NT2/D1 (cell line): Measurements from ENCODE around the gene VPS35.

Experiments
- DNase-seq: peaks from one replicate; pipeline ENCODE4 v3.0.0-alpha.2; 2011; ENCODE audit warnings: low read depth, low spot score
- H3K27me3 ChIP-seq: 2 replicates; pipeline ENCODE4 v1.6.0; 2011; ENCODE audit warnings: mild to moderate bottlenecking; ENCODE audit not compliant: insufficient read length, insufficient read depth
- H3K36me3 ChIP-seq: 2 replicates; pipeline ENCODE4 v1.6.1; 2011; ENCODE audit warnings: mild to moderate bottlenecking, low read length, mixed read lengths; ENCODE audit not compliant: insufficient read depth, insufficient read length
- H3K4me1 ChIP-seq: 2 replicates; pipeline ENCODE4 v1.5.1; 2011; ENCODE audit not compliant: insufficient read depth, insufficient read length
- H3K4me3 ChIP-seq: 2 replicates; pipeline ENCODE4 v1.5.1; 2011; ENCODE audit warnings: low read depth; ENCODE audit not compliant: insufficient read length
- H3K9ac ChIP-seq: 2 replicates; pipeline ENCODE4 v1.6.0; 2011; ENCODE audit warnings: low read depth; ENCODE audit not compliant: insufficient read length
- H3K9me3 ChIP-seq: 2 replicates; pipeline ENCODE4 v1.5.1; 2011; ENCODE audit warnings: mild to moderate bottlenecking, low read length; ENCODE audit not compliant: insufficient read depth
- SUZ12 ChIP-seq: IDR thresholded peaks from 2 replicates; pipeline ENCODE4 v1.6.1; 2011; ENCODE audit not compliant: insufficient read length, insufficient read depth; ENCODE audit errors: extremely low read depth
- YY1 ChIP-seq: IDR thresholded peaks from 2 replicates; pipeline ENCODE4 v1.6.1; 2011; ENCODE audit not compliant: insufficient read length, insufficient read depth
- ZNF274 ChIP-seq: IDR thresholded peaks from 2 replicates; pipeline ENCODE4 v1.6.1; 2011; ENCODE audit warnings: mild to moderate bottlenecking, low read depth, low read length

The VPS35 gene

GRCh38 chr16:46651305-46651704 lies 37.7 kb downstream of the VPS35 start:
- no peak for DNase-seq
- no peaks in the 10 kb centered on the region for H3K27me3 ChIP-seq
- no peaks in the 10 kb centered on the region for H3K4me1 ChIP-seq
- TF ChIP-seq SUZ12 (no peak), YY1 (no peak), ZNF274 (no peak)
- peaks cover 9% of the 10 kb centered on the region; the same call in 1 of the 2 replicates for H3K9me3 ChIP-seq
- peaks cover 5% of the 10 kb centered on the region for H3K36me3 ChIP-seq
- no peak overlapping the region for H3K4me3 ChIP-seq
- H3K9ac ChIP-seq = no peak overlapping the region

- Histone ChIP-seq H3K4me1 (no peaks in the 10 kb centered on the region), H3K4me3 (no peak overlapping the region), H3K9me3 (peaks cover 9% of the 10 kb centered on the region; the same call in 1 of the 2 replicates), H3K27me3 (no peaks in the 10 kb centered on the region), H3K36me3 (no peaks in the 10 kb centered on the region), H3K9ac (no peak overlapping the region)
- no peak for DNase-seq
- no peak for TF ChIP-seq YY1
- TF ChIP-seq SUZ12 = no peak
- no peak for TF ChIP-seq ZNF274
Measured at GRCh38 chr16:46650254-46650623, 38.7 kb downstream of the VPS35 start.

GRCh38 chr16:46649588-46650253 lies 39.3 kb downstream of the VPS35 start:
- no peak for TF ChIP-seq SUZ12
- TF ChIP-seq YY1 = no peak
- no peak for TF ChIP-seq ZNF274
- Histone ChIP-seq H3K4me1 (no peaks in the 10 kb centered on the region), H3K27me3 (no peaks in the 10 kb centered on the region), H3K4me3 (no peak overlapping the region), H3K9me3 (peaks cover 8% of the 10 kb centered on the region; the same call in 1 of the 2 replicates), H3K9ac (no peak overlapping the region), H3K36me3 (no peaks in the 10 kb centered on the region)
- DNase-seq = no peak

GRCh38 chr16:46648656-46649055 lies 40.3 kb downstream of the VPS35 start:
- Histone ChIP-seq H3K9ac (no peak overlapping the region), H3K36me3 (no peaks in the 10 kb centered on the region), H3K9me3 (no peaks in the 10 kb centered on the region), H3K4me3 (no peak overlapping the region), H3K27me3 (no peaks in the 10 kb centered on the region), H3K4me1 (no peaks in the 10 kb centered on the region)
- DNase-seq = peak; percentile 59
- TF ChIP-seq ZNF274 = no peak
- no peak for TF ChIP-seq SUZ12
- TF ChIP-seq YY1 = no peak

- no peak overlapping the region for H3K4me3 ChIP-seq
- H3K36me3 ChIP-seq = no peaks in the 10 kb centered on the region
- no peak overlapping the region for H3K9ac ChIP-seq
- no peaks in the 10 kb centered on the region for H3K4me1 ChIP-seq
- H3K9me3 ChIP-seq = no peaks in the 10 kb centered on the region
- H3K27me3 ChIP-seq = no peaks in the 10 kb centered on the region
- no peak for TF ChIP-seq ZNF274
- TF ChIP-seq SUZ12 = no peak
- no peak for TF ChIP-seq YY1
- no peak for DNase-seq
Measured at GRCh38 chr16:46638947-46639925, 49.7 kb downstream of the VPS35 start.

GRCh38 chr16:46632778-46633733 lies 55.9 kb downstream of the VPS35 start:
- no peaks in the 10 kb centered on the region for H3K36me3 ChIP-seq
- H3K4me1 ChIP-seq = peaks cover 9% of the 10 kb centered on the region
- H3K4me3 ChIP-seq = no peak overlapping the region
- no peaks in the 10 kb centered on the region for H3K27me3 ChIP-seq
- no peak for DNase-seq
- no peak overlapping the region for H3K9ac ChIP-seq
- no peak for TF ChIP-seq YY1
- no peak for TF ChIP-seq ZNF274
- no peak for TF ChIP-seq SUZ12
- no peaks in the 10 kb centered on the region for H3K9me3 ChIP-seq
